HG02981 (cell line): ENCODE measurements around the gene STK10.

ENCODE experiments used
- ATAC-seq: cut with Tn5 transposase; IDR thresholded peaks from one replicate; pipeline ENCODE4 v1.9.1; 2021; ENCODE audit warnings: mild to moderate bottlenecking, moderate library complexity; ENCODE audit not compliant: unreplicated experiment

The STK10 gene

GRCh38 chr5:172063463-172064235 is 124.4 kb downstream of the STK10 start:
- ATAC-seq = no peak

GRCh38 chr5:172059661-172060100 is 128.3 kb downstream of the STK10 start:
- ATAC-seq = no peak

GRCh38 chr5:172058088-172058487 is 129.9 kb downstream of the STK10 start:
- ATAC-seq = no peak

GRCh38 chr5:172055996-172056395 is 132.0 kb downstream of the STK10 start:
- ATAC-seq = no peak

GRCh38 chr5:172055421-172055820 is 132.6 kb downstream of the STK10 start:
- no peak for ATAC-seq

GRCh38 chr5:172054611-172055153 is 133.3 kb downstream of the STK10 start:
- ATAC-seq = no peak

- no peak for ATAC-seq
Observed at GRCh38 chr5:172052450-172053236, 135.4 kb downstream of the STK10 start.

- no peak for ATAC-seq
Observed at GRCh38 chr5:172051643-172052339, 136.2 kb downstream of the STK10 start.

GRCh38 chr5:172050080-172050479 is 137.9 kb downstream of the STK10 start:
- no peak for ATAC-seq

GRCh38 chr5:172049226-172049796 is 138.7 kb downstream of the STK10 start:
- ATAC-seq = no peak

GRCh38 chr5:172048539-172049101 is 139.4 kb downstream of the STK10 start:
- no peak for ATAC-seq

- ATAC-seq = no peak
Observed at GRCh38 chr5:172048170-172048422, 139.9 kb downstream of the STK10 start.

- ATAC-seq = no peak
Observed at GRCh38 chr5:172046593-172046992, 141.4 kb downstream of the STK10 start.

- no peak for ATAC-seq
Observed at GRCh38 chr5:172045315-172045632, 142.8 kb downstream of the STK10 start.

- ATAC-seq = no peak
Observed at GRCh38 chr5:172044631-172045314, 143.3 kb downstream of the STK10 start.

GRCh38 chr5:172043865-172044264 is 144.2 kb downstream of the STK10 start:
- ATAC-seq = no peak

- no peak for ATAC-seq
Observed at GRCh38 chr5:172042183-172042582, 145.8 kb downstream of the STK10 start.

- no peak for ATAC-seq
Observed at GRCh38 chr5:172038167-172038566, 149.9 kb downstream of the STK10 start.

GRCh38 chr5:172035049-172035448 is 153.0 kb downstream of the STK10 start:
- ATAC-seq = no peak

GRCh38 chr5:172031894-172032461 is 156.0 kb downstream of the STK10 start:
- ATAC-seq = no peak
